HuH-7 (cell line): ENCODE data around the gene CUL4A.

Source experiments
- DNase-seq: peaks from one replicate; pipeline ENCODE4 v3.0.0; 2011; ENCODE audit warnings: low spot score

CUL4A gene

GRCh38 chr13:113208421-113209335 lies 735 bp upstream of the CUL4A start, which contains the start of gene PCID2:
Gene PCID2, minus strand, starts transcription at chr13:113208669. Its CDS starts 35 bp downstream, at chr13:113208634.
- DNase-seq = peak; percentile 86

DNA sequence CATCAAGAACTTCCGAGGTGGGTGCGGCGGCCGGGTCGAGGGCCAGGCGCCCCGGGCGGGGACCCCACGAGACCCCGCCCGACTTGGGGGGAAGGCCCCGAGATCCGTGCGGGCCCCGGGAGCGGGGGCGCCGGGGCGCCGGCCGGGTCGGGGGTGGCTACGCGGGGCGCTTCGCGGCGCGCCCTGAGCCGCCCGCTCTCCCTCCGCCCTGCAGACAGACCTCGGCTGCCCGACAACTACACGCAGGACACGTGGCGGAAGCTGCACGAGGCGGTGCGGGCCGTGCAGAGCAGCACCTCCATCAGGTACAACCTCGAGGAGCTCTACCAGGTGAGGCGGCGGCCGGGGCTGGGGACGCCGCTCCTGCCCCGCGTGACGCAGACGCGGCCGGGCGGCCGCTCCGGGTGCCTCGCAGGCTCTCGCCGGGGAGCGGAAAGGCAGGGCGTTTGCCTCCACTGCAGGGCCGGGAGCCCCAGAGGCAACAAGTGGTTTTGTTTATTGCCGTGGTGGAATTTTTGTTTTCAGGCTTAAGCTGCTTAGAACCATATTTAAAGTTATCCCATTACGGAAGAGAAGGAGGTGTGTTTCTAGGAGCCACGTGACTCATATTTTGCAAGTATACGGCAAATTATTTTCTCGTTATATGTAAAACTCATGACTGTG lies 477 bp downstream of the CUL4A start:
- DNase-seq = peak; percentile 51

- DNase-seq = no peak
These were observed 1.4 kb downstream of the CUL4A start for GRCh38 chr13:113210833-113211232.

GRCh38 chr13:113211774-113212173 lies 2.4 kb downstream of the CUL4A start:
- DNase-seq = no peak

DNA sequence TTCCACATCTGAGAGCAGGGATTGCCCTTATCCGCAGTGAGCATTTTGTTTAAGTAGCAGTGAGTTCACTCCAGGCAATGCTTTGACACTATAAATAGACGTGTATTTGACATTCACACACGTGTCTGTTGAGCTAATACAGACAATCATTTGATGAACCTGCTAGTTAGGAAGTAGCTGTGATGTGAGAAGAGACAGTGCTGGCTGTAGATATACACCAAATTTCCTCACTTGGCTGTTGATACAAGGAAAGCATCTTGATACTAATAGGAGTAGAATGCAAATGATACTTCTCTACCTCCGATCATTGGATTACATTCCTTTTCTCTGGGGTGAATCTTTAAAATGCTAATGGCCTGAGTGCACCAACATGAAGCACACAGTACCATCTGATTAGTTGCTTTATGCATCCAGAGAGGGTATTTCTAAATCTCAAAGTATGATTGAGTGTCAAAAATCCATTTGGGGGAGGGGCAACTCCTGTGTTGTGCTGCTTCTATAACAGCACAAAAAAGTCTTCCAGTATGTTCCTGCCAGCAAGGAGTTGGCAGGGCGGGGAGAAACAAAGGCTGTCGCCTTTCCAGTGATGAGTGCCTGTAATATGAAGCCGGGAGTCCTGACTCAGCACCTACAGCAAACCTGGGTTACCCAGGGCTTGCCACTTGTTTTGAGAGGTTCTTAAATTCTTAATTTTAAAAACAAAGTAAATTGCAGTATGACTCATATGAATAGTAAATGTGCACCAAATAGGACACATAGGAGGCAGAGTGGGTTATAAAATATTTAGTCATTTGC lies 7.0 kb downstream of the CUL4A start:
- peak; percentile 47 for DNase-seq

DNA sequence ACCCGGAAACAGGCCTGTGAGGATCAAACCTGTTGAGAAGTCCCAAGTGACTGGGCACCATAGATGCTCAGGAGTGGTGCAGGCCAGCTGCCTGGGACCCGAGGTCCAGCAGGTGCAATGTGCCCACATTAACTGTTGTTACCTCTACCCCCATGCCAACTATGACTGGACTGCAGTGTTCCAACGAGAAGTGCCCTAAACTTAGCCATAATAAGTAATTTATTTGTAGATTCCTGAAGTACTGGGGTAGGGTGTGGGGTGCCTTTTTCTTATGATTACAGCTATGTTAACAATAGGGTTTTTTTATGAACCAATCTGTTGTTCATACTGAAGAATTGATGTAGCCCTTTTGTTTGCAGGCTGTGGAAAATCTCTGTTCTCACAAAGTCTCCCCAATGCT lies 9.2 kb downstream of the CUL4A start:
- no peak for DNase-seq

DNA sequence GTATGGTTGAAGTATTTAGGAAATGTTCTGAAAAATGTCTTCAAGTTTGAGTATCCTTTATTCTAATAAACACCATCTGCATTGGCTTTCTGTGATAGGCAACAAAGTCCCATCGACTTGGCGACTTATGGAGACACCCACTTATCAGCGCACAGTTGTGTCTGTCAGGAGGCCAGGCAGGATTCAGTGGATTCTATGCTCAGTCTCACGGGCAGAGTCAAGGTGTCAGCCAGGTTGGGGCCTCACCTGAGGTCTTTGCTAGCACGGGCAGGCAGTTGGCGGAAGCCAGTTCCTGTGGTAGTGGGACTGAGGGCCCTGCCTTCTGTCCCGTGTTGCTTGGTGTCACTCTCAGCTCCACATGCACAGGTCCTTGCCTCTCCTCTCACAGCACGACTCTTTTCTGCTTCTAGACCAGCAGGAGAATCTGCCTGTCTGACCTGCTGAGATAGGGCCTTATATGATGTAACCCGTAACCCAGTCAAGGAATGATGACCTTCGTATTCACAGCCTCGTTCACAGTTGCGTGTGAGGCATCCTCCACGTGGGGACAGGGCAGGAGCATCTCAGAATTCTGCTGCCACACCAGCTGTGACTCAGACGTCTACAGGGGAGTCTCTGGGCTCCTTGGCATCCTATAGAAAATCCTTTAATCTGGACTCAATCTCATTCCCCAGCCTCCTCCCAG lies 10.0 kb downstream of the CUL4A start:
- no peak for DNase-seq

GRCh38 chr13:113220141-113220598 lies 10.8 kb downstream of the CUL4A start:
- peak; percentile 53 for DNase-seq

GRCh38 chr13:113220877-113221276 lies 11.5 kb downstream of the CUL4A start:
- peak; percentile 42 for DNase-seq

DNA sequence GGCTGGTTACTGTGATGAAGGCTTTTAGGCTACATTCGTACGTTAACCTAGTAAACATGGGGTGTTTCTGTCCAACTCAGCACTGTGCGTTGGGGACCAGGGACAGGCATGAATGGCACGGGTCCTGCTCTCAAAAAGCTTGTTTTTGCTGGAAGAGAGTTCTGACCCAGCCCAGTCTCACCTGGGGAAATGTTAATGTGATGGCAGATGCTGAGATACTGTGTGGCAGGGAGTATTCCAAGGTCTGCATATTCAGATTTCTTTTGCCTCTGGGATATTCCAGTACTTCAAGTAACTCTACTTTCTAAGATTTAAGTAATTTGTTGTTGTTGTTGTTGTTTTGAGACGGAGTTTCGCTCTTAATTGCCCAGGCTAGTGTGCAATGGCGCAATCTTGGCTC lies 13.7 kb downstream of the CUL4A start:
- no peak for DNase-seq

- no peak for DNase-seq
These were observed 15.1 kb downstream of the CUL4A start for GRCh38 chr13:113224486-113224885.

GRCh38 chr13:113225515-113225914 lies 16.1 kb downstream of the CUL4A start:
- DNase-seq = no peak

DNA sequence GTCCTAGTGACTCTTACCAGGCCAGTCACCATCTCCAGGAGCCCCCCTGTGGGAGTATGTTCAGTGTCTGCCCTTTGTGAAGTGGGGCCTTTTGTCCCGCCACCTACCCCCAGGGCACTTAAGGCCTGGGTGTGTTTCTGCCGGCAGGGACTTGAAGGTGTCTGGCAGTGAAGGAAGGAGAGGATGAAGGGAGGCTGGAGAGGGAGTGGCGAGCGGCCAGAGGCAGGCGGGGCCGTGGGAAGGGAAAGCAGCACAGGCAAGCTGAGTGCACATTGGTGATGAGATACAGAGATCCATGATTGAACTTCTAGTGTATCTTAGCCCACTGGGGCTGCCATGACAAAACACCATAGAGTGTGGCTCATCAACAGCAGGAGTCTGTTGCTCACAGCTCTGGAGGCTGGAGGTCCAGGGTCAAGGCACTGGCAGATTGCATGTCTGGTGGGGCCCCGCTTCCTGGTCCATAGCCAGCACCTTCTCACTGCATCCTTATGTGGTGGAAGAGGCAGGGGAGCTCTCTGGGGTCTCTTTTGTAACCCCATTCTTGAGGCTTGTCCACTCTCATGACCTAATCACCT lies 17.5 kb downstream of the CUL4A start:
- DNase-seq = no peak

DNA sequence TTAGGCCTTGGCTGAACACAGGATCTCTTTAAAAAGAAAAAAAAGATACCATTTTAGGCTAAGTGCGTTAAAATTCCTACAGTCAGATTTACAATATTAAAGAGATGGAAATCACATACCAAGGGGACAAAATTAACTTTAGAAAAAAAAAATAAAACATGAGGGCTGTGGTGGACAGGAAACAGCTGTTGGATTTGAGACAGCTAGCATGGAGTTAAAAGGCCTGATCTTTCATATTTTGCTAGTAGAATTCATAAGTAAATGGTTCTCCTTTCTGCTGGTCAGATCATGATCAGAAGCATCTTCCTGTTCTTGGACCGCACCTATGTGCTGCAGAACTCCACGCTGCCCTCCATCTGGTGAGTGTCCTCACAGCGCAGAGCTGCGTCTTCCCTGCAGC lies 19.7 kb downstream of the CUL4A start:
- DNase-seq = no peak

GRCh38 chr13:113229791-113230190 lies 20.4 kb downstream of the CUL4A start:
- DNase-seq = no peak

GRCh38 chr13:113231306-113232207 lies 22.1 kb downstream of the CUL4A start:
- DNase-seq = no peak

GRCh38 chr13:113232208-113233003 lies 23.0 kb downstream of the CUL4A start:
- no peak for DNase-seq

GRCh38 chr13:113233101-113233500 lies 23.7 kb downstream of the CUL4A start:
- DNase-seq = no peak

DNA sequence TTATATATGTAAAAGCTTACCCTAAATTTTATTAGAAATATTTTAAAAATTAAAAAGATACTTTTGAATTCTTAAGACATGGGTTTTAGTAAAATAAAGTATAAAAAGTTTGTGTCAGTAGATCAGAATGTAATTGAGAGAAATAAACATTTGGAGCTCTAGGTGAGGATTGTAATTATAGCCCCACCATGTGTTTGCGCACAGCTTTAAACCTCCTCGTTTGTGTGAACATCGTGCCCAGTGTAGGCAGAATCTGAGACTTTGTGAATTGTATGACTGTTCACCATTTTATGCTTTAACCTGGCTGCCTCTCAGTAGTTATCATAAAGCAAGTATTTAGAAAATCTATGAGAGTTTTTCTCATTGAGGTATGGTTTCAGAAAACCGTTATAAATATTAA lies 29.1 kb downstream of the CUL4A start:
- no peak for DNase-seq
